OCI-LY7 (cell line): ENCODE measurements around the gene ST6GALNAC5.

ENCODE experiments used
- EZH2phosphoT487 ChIP-seq: fragments of 200-600 bp; sonication (generic); IDR thresholded peaks from 2 replicates; pipeline ENCODE4 v1.6.1; 2018; ENCODE audit warnings: low read depth, borderline replicate concordance, mild to moderate bottlenecking, mixed run types, antibody characterized with exemption, low read length, moderate library complexity, mixed read lengths
- TF ChIP-seq, protein P1 (sequence below): fragments of 200-600 bp; sonication (generic); conservative IDR thresholded peaks from 2 replicates; pipeline ENCODE4 v1.5.1; 2014; ENCODE audit warnings: mild to moderate bottlenecking, antibody characterized with exemption, low read length, moderate library complexity, mixed read lengths

DNA sequence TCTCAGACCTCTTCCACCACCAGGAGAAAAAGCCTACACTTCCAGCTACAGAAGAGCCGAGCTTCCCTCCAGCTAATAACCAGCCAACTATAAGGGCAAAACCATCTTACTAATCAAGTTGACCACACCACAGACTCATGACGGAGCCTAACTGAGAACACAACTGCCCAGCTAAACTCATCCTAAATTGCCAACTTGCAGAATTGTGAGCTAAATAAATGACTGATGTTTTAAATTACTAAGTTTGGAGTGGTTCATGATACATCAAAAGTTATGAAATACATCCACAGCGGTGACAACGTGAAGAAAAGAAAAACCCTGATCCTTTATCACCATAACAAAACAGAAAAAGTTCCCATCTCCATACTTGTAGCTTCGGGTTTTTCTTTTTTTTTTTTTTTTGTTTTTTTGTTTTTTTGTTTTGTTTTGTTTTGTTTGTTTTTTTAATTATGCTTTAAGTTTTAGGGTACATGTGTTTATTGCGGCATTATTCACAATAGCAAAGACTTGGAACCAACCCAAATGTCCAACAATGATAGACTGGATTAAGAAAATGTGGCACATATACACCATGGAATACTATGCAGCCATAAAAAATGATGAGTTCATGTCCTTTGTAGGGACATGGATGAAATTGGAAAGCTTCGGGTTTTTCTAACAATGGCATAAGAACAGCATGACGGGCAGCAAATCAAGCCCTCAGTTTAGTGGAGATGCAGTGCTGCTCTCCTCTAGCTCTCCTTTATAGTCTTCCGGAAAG lies 229.4 kb downstream of the ST6GALNAC5 start:
- TF ChIP-seq, protein P1, sequence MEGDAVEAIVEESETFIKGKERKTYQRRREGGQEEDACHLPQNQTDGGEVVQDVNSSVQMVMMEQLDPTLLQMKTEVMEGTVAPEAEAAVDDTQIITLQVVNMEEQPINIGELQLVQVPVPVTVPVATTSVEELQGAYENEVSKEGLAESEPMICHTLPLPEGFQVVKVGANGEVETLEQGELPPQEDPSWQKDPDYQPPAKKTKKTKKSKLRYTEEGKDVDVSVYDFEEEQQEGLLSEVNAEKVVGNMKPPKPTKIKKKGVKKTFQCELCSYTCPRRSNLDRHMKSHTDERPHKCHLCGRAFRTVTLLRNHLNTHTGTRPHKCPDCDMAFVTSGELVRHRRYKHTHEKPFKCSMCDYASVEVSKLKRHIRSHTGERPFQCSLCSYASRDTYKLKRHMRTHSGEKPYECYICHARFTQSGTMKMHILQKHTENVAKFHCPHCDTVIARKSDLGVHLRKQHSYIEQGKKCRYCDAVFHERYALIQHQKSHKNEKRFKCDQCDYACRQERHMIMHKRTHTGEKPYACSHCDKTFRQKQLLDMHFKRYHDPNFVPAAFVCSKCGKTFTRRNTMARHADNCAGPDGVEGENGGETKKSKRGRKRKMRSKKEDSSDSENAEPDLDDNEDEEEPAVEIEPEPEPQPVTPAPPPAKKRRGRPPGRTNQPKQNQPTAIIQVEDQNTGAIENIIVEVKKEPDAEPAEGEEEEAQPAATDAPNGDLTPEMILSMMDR, result no peak
- no peak for TF ChIP-seq EZH2phosphoT487
